Right lobe of liver (tissue), 6 donors: Measurements from ENCODE around the gene LDB3. TPM values are rescaled to one million over a fixed set of nuclear protein-coding genes. Genes with fewer than 3 reads are reported as not detected.

Experiments
- ATAC-seq, 4 donors: fragments of 200-7000 bp; cut with Tn5 transposase; one replicate each; pipeline ENCODE4 v1.9.1; 2020; ENCODE audit warnings: mild to moderate bottlenecking in 4 of 4, moderate library complexity in 4 of 4
- DNase-seq, 3 donors: peaks; one replicate each; pipeline ENCODE4 v3.0.0-alpha.2; 2020
- H3K27ac ChIP-seq, 3 donors: fragments of 200-600 bp; one replicate each; pipeline ENCODE4 v1.8.0; 2022
- H3K27me3 ChIP-seq, 2 donors: fragments of 200-600 bp; one replicate each; pipeline ENCODE4 v1.8.0; 2022
- H3K36me3 ChIP-seq, 4 donors: fragments of 200-600 bp; sonication (generic) in 1 of 4; one replicate each; pipeline versions ENCODE4 v1.5.1 to v1.8.0; 2017 to 2022; ENCODE audit warnings: control low read depth in 1 of 4
- H3K4me1 ChIP-seq, 4 donors: fragments of 200-600 bp; sonication (generic) in 1 of 4; one replicate each; pipeline versions ENCODE4 v1.5.1 to v1.8.0; 2017 to 2022; ENCODE audit warnings: control low read depth in 1 of 4
- H3K4me3 ChIP-seq, 3 donors: fragments of 200-600 bp; one replicate each; pipeline ENCODE4 v1.8.0; 2022
- H3K9me3 ChIP-seq, 4 donors: fragments of 200-600 bp; sonication (generic) in 1 of 4; one replicate each; pipeline versions ENCODE4 v1.5.1 to v1.8.0; 2017 to 2022; ENCODE audit warnings: control low read depth in 1 of 4
- CTCF ChIP-seq, 4 donors: fragments of 200-600 bp in 3 of 4; fragments of 450-650 bp in 1 of 4; IDR thresholded peaks; one replicate each; pipeline versions ENCODE4 v1.5.1 to v1.8.0; 2016 to 2022; ENCODE audit warnings: antibody characterized with exemption in 4 of 4, mild to moderate bottlenecking in 2 of 4
- POLR2A ChIP-seq: fragments of 450-650 bp; IDR thresholded peaks from one replicate; pipeline ENCODE4 v1.6.1; 2017; ENCODE audit warnings: antibody characterized with exemption, mild to moderate bottlenecking
- WGBS: methylation state at CpG from one replicate; pipeline ENCODE4 v1.1.6; 2018; ENCODE audit warnings: low coverage, low lambda C conversion rate; ENCODE audit not compliant: insufficient coverage; ENCODE audit errors: missing lambda C conversion rate; 5-methylcytosine and 5-hydroxymethylcytosine counted together
- intact Hi-C, 2 donors: fragments of 100-400 bp; cut with DNase I; formaldehyde crosslinking; loops; one replicate each; pipeline versions ENCODE4 v1.11.2 to v1.14.1; 2022
- total RNA-seq, 6 experiments: library from RNA; depleted of rRNA in 2 of 6; stranded (reverse); fragments of >200 nt in 2 of 6; fragmentation: NEBNext Ultra II Directional in 3 of 6; extraction: Animal tissue kit (Norgen Biotek cat#: 25700) in 3 of 6; gene quantifications; one replicate each; pipeline versions ENCODE4 v1.1.0 to v1.2.4, GENCODE V29; 2016 to 2023
- donor health status: DM: no; HTN: yes; CAD: no.
- donor health status: DM: no; HTN: no; CAD: no.
- donor health status: DM: no; HTN: no; CAD: no.
- donor health status: DM: no; HTN: yes; CAD: no.
- donor health status: DM: no; HTN: yes; CAD: no.

Gene LDB3
- total RNA-seq, 6 experiments from 2014 or later: 0.07 to 0.29 (median 0.12) TPM

GRCh38 chr10:86659161-86659691 is 9.1 kb upstream of the LDB3 start:
- Histone ChIP-seq H3K4me1 (no peaks in the 10 kb centered on the region), H3K9me3 (no peaks in the 10 kb centered on the region), H3K4me3 (no peak overlapping the region), H3K27me3 (no peaks in the 10 kb centered on the region), H3K36me3 (no peaks in the 10 kb centered on the region), H3K27ac (no peak overlapping the region)
- WGBS: 70% methylated on average over 12 of the region's 19 CpGs
- intact Hi-C loops: no loop called here
- DNase-seq (peak in 2 of 3 donors; percentile 8 to 34), ATAC-seq (no peak)
- TF ChIP-seq POLR2A (no peak), CTCF (IDR thresholded peaks at IDR 0.05) (no peak)

GRCh38 chr10:86659721-86660453 is 8.4 kb upstream of the LDB3 start:
- Histone ChIP-seq H3K4me1 (no peaks in the 10 kb centered on the region), H3K4me3 (no peak overlapping the region), H3K27me3 (no peaks in the 10 kb centered on the region), H3K36me3 (no peaks in the 10 kb centered on the region), H3K9me3 (no peaks in the 10 kb centered on the region), H3K27ac (no peak overlapping the region)
- intact Hi-C loops: no loop called here
- DNase-seq (peak in 2 of 3 donors; percentile 12 to 34), ATAC-seq (no peak)
- WGBS: no CpG with 5 or more reads among the region's 17 CpGs
- TF ChIP-seq CTCF (IDR thresholded peaks at IDR 0.05) (no peak), POLR2A (no peak)

GRCh38 chr10:86661161-86662025 is 6.9 kb upstream of the LDB3 start:
- Histone ChIP-seq H3K4me1 (no peaks in the 10 kb centered on the region), H3K27me3 (no peaks in the 10 kb centered on the region), H3K27ac (no peak overlapping the region), H3K4me3 (no peak overlapping the region), H3K36me3 (no peaks in the 10 kb centered on the region), H3K9me3 (no peaks in the 10 kb centered on the region)
- TF ChIP-seq POLR2A (no peak), CTCF (IDR thresholded peaks at IDR 0.05) (no peak)
- 62% methylated on average over 9 of the region's 17 CpGs for WGBS
- peak in 2 of 4 donors; percentile 14 to 17 for ATAC-seq
- DNase-seq: peak in 2 of 3 donors; percentile 8 to 54
- intact Hi-C loops: no loop called here

- intact Hi-C loops: no loop called here
- no peak for ATAC-seq
Measured at GRCh38 chr10:86662186-86663045, 5.9 kb upstream of the LDB3 start.

More at GRCh38 chr10:86662186-86663045, 5.9 kb upstream of the LDB3 start:
- no peak overlapping the region for H3K4me3 ChIP-seq
- TF ChIP-seq CTCF (IDR thresholded peaks at IDR 0.05) (no peak), POLR2A (no peak)
- no peaks in the 10 kb centered on the region for H3K36me3 ChIP-seq
- H3K4me1 ChIP-seq: no peaks in the 10 kb centered on the region
- WGBS: 60% methylated on average over 1 of the region's 19 CpGs
- DNase-seq: peak in 2 of 3 donors; percentile 9 to 43
- H3K27me3 ChIP-seq: no peaks in the 10 kb centered on the region
- H3K27ac ChIP-seq: no peak overlapping the region
- no peaks in the 10 kb centered on the region for H3K9me3 ChIP-seq
